Skeletal muscle cell (primary cell): ENCODE measurements around the gene SH3GL2.
"Not testable (repeated sequence)": the region's sequence is repeated elsewhere in the genome, so short reads cannot be mapped to it uniquely, and the experiment has no call there.

Experiments used
- DNase-seq: peaks from one replicate; pipeline ENCODE4 v3.0.0-alpha.2; 2010; ENCODE audit warnings: low read depth
- H3K4me3 ChIP-seq: 2 replicates; pipeline ENCODE4 v1.5.1; 2011; ENCODE audit warnings: low read depth, mild to moderate bottlenecking, control low read depth, low read length, moderate library complexity

Gene SH3GL2

GRCh38 chr9:17731308-17731707, 152.4 kb downstream of the SH3GL2 start:
- DNase-seq = no peak
- H3K4me3 ChIP-seq = no peak overlapping the region

- no peak overlapping the region for H3K4me3 ChIP-seq
- no peak for DNase-seq
These were observed 155.8 kb downstream of the SH3GL2 start for GRCh38 chr9:17734674-17735073.

GRCh38 chr9:17735859-17736258, 157.0 kb downstream of the SH3GL2 start:
- DNase-seq = no peak
- no peak overlapping the region for H3K4me3 ChIP-seq

- DNase-seq = no peak
- H3K4me3 ChIP-seq = no peak overlapping the region
These were observed 160.2 kb downstream of the SH3GL2 start for GRCh38 chr9:17739022-17739421.

GRCh38 chr9:17739736-17740135, 160.9 kb downstream of the SH3GL2 start:
- H3K4me3 ChIP-seq = no peak overlapping the region
- no peak for DNase-seq

GRCh38 chr9:17742067-17742466, 163.2 kb downstream of the SH3GL2 start:
- DNase-seq = no peak
- no peak overlapping the region for H3K4me3 ChIP-seq

- no peak overlapping the region for H3K4me3 ChIP-seq
- DNase-seq = no peak
These were observed 165.9 kb downstream of the SH3GL2 start for GRCh38 chr9:17744786-17745185.

GRCh38 chr9:17750269-17750668, 171.4 kb downstream of the SH3GL2 start:
- no peak overlapping the region for H3K4me3 ChIP-seq
- no peak for DNase-seq

GRCh38 chr9:17751486-17751885, 172.6 kb downstream of the SH3GL2 start:
- DNase-seq = no peak
- no peak overlapping the region for H3K4me3 ChIP-seq

- H3K4me3 ChIP-seq = no peak overlapping the region
- no peak for DNase-seq
These were observed 173.2 kb downstream of the SH3GL2 start for GRCh38 chr9:17752021-17752420.

GRCh38 chr9:17757816-17758215, 178.9 kb downstream of the SH3GL2 start:
- DNase-seq = no peak
- no peak overlapping the region for H3K4me3 ChIP-seq

- DNase-seq = no peak
- no peak overlapping the region for H3K4me3 ChIP-seq
These were observed 181.4 kb downstream of the SH3GL2 start for GRCh38 chr9:17760250-17760649.

GRCh38 chr9:17761984-17762676, 183.3 kb downstream of the SH3GL2 start:
- no peak overlapping the region for H3K4me3 ChIP-seq

GRCh38 chr9:17764306-17764705, 185.4 kb downstream of the SH3GL2 start:
- DNase-seq = no peak
- H3K4me3 ChIP-seq = no peak overlapping the region

More at GRCh38 chr9:17761984-17762676, 183.3 kb downstream of the SH3GL2 start:
- no peak for DNase-seq

- not testable (repeated sequence) for DNase-seq, H3K4me3 ChIP-seq
These were observed 186.3 kb downstream of the SH3GL2 start for GRCh38 chr9:17765131-17765530.

- no peak overlapping the region for H3K4me3 ChIP-seq
- no peak for DNase-seq
These were observed 193.4 kb downstream of the SH3GL2 start for GRCh38 chr9:17772223-17772622.

GRCh38 chr9:17775656-17776055, 196.8 kb downstream of the SH3GL2 start:
- H3K4me3 ChIP-seq = no peak overlapping the region
- no peak for DNase-seq

GRCh38 chr9:17776735-17777134, 197.9 kb downstream of the SH3GL2 start:
- no peak for DNase-seq
- H3K4me3 ChIP-seq = no peak overlapping the region

- no peak overlapping the region for H3K4me3 ChIP-seq
- no peak for DNase-seq
These were observed 198.6 kb downstream of the SH3GL2 start for GRCh38 chr9:17777465-17777864.

- no peak for DNase-seq
- no peak overlapping the region for H3K4me3 ChIP-seq
These were observed 203.7 kb downstream of the SH3GL2 start for GRCh38 chr9:17782430-17783149.

GRCh38 chr9:17783227-17783626, 204.4 kb downstream of the SH3GL2 start:
- H3K4me3 ChIP-seq = no peak overlapping the region
- no peak for DNase-seq
